ENCODE data around the gene ZNF324.
"Not testable (repeated sequence)": the region's sequence is repeated elsewhere in the genome, so short reads cannot be mapped to it uniquely, and the experiment has no call there.

Gene ZNF324

GRCh38 chr19:58477871-58478270 lies 11.0 kb downstream of the ZNF324 start:
- DNase-seq = no peak
- Mint-ChIP-seq H3K9me3 (no peaks in the 10 kb centered on the region), H3K36me3 (ENCODE audit: low read depth) (peaks cover 46% of the 10 kb centered on the region), H3K27ac (peak overlapping the region; percentile 99), H3K27me3 (no peaks in the 10 kb centered on the region), H3K4me3 (no peak overlapping the region), H3K4me1 (ENCODE audit: low read depth) (peaks cover 27% of the 10 kb centered on the region)

DNA sequence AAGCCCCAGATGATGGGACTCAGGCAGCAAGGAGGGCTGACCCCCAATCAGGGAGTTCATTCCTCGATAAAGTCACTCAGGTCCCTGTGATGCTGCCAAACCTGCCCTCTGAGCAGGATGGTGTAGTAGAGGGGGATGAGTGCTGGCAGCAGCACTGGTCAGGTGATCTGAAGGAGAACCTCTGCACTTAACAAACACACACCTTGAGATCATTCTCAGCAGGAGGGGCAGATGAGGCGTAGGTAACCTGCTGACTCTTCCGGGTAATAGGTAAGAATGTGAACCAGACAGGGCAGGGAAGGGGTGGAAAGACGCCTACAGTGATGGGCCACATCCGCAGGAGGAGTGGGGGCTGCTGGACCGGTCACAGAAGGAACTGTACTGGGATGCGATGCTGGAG lies 12.4 kb downstream of the ZNF324 start:
- Mint-ChIP-seq H3K36me3 (ENCODE audit: low read depth) (peaks cover 36% of the 10 kb centered on the region), H3K27me3 (no peaks in the 10 kb centered on the region), H3K4me1 (ENCODE audit: low read depth) (peaks cover 25% of the 10 kb centered on the region), H3K9me3 (no peaks in the 10 kb centered on the region), H3K4me3 (no peak overlapping the region), H3K27ac (peak overlapping the region; percentile 56)
- DNase-seq = no peak

DNA sequence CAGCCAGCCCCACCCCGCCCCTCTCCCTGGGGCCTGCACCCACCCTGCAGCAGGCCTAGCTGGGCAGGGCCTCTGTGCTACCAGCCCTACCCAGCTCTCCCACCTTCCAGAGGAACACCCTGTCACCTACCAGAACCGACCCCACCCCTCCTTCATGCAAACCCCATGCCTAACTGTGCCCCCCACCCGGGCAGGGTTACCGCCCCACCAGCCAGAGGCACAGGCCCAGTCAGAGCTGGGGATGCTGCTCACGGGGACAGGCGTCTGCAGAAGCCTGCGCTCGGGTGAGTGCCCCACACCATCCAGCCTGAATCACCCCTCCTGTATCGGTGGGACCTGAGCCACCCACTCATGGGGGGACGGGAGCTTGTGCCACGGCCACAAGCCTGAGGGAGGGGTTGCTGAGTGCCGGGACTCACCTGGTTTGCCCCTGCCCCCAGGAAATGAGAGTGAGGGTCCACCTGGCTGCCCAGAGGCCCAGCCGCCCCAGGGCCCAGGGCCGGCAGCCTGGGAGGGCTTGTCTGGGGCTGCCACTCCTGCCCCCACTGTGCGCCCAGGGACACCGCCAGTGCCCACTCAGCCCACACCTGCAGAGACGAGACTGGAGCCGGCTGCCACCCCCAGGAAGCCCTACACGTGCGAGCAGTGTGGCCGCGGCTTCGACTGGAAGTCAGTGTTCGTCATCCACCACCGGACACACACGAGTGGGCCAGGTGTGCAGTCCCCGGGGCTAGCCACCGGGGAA lies 13.0 kb downstream of the ZNF324 start:
- H3K4me3 Mint-ChIP-seq = no peak overlapping the region
- no peaks in the 10 kb centered on the region for H3K27me3 Mint-ChIP-seq
- H3K4me1 Mint-ChIP-seq (ENCODE audit: low read depth) = peaks cover 19% of the 10 kb centered on the region
- no peaks in the 10 kb centered on the region for H3K9me3 Mint-ChIP-seq
- no peak overlapping the region for H3K27ac Mint-ChIP-seq
- peaks cover 36% of the 10 kb centered on the region for H3K36me3 Mint-ChIP-seq (ENCODE audit: low read depth)
- DNase-seq = no peak

DNA sequence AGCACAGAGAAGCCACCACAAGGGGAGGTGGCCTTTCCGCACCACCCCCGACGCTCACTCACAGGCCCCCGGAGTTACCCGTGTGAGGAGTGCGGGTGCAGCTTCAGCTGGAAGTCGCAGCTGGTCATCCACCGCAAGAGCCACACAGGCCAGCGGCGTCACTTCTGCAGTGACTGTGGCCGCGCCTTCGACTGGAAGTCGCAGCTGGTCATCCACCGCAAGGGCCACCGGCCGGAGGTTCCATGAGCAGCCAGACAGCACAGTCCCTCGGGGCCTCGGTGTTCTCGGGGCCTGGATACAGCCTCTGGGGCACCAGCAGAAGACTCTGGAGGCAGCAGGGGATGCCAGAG lies 13.6 kb downstream of the ZNF324 start:
- Mint-ChIP-seq H3K27ac (no peak overlapping the region), H3K4me1 (ENCODE audit: low read depth) (peaks cover 14% of the 10 kb centered on the region), H3K27me3 (no peaks in the 10 kb centered on the region)

DNA sequence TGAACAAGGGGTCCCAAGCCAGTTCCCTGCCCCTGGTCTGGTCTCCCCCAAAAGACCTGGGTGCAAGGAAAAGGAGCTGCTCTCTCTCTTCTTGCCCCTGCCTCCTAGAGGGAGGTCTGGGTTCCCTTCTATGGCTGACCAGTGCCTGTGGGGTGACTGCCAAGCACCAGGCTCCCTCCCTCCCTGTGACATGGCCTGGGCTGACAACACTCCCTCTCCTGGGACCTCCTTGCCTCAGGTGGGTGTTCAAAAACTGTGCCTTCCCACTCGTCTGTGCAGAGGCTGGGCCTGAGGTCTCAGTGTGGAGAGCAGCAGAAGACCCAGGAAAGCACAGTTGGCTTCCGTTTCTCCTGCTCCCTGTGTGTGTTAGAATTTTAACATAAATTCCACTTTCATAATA lies 14.0 kb downstream of the ZNF324 start:
- DNase-seq = no peak
- Mint-ChIP-seq H3K4me1 (ENCODE audit: low read depth) (peaks cover 11% of the 10 kb centered on the region), H3K27ac (no peak overlapping the region), H3K27me3 (no peaks in the 10 kb centered on the region), H3K9me3 (no peaks in the 10 kb centered on the region), H3K4me3 (no peak overlapping the region), H3K36me3 (ENCODE audit: low read depth) (peaks cover 36% of the 10 kb centered on the region)

More for the DNA sequence above, 13.6 kb downstream of the ZNF324 start:
- DNase-seq = no peak
- H3K9me3 Mint-ChIP-seq = no peaks in the 10 kb centered on the region
- H3K4me3 Mint-ChIP-seq = no peak overlapping the region
- peaks cover 36% of the 10 kb centered on the region for H3K36me3 Mint-ChIP-seq (ENCODE audit: low read depth)

- Mint-ChIP-seq H3K9me3 (no peaks in the 10 kb centered on the region), H3K27ac (no peak overlapping the region), H3K4me3 (no peak overlapping the region), H3K36me3 (ENCODE audit: low read depth) (peaks cover 39% of the 10 kb centered on the region), H3K27me3 (no peaks in the 10 kb centered on the region), H3K4me1 (ENCODE audit: low read depth) (peaks cover 2% of the 10 kb centered on the region)
- no peak for DNase-seq
Measured at GRCh38 chr19:58482372-58482771, 15.5 kb downstream of the ZNF324 start.

GRCh38 chr19:58483776-58484175 lies 16.9 kb downstream of the ZNF324 start:
- no peak overlapping the region for H3K4me3 Mint-ChIP-seq
- H3K27ac Mint-ChIP-seq = no peak overlapping the region
- peaks cover 34% of the 10 kb centered on the region for H3K36me3 Mint-ChIP-seq (ENCODE audit: low read depth)
- no peaks in the 10 kb centered on the region for H3K9me3 Mint-ChIP-seq
- H3K27me3 Mint-ChIP-seq = no peaks in the 10 kb centered on the region
- peaks cover 7% of the 10 kb centered on the region for H3K4me1 Mint-ChIP-seq (ENCODE audit: low read depth)
- DNase-seq = no peak

- peaks cover 13% of the 10 kb centered on the region for H3K4me1 Mint-ChIP-seq (ENCODE audit: low read depth)
- H3K9me3 Mint-ChIP-seq, DNase-seq, H3K27ac Mint-ChIP-seq, H3K4me3 Mint-ChIP-seq, H3K27me3 Mint-ChIP-seq: not testable (repeated sequence)
- H3K36me3 Mint-ChIP-seq (ENCODE audit: low read depth) = peaks cover 28% of the 10 kb centered on the region
Measured at GRCh38 chr19:58484349-58484748, 17.5 kb downstream of the ZNF324 start.

DNA sequence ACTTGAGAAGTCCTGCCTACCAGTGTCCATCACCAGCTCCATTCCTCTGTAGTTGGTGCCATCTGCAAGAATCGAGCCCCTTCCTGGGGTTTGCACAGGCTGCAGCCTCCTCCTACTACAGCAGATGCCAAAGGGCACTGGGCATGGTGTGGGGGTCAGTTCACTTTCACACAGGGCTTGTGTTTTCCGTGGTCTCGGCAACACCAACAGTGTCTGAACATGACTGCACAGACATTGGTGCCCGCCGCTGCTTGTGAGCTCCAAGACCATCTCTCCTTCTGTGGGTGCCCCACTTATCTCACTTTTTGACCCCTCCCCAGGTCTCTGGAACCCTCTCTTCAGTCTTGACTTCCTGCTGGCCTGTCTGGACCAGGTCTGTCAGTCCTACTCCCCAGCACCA lies 24.5 kb downstream of the ZNF324 start:
- Mint-ChIP-seq H3K27ac (no peak overlapping the region), H3K27me3 (no peaks in the 10 kb centered on the region), H3K4me1 (ENCODE audit: low read depth) (peaks cover 30% of the 10 kb centered on the region), H3K36me3 (ENCODE audit: low read depth) (peaks cover 19% of the 10 kb centered on the region), H3K4me3 (no peak overlapping the region), H3K9me3 (no peaks in the 10 kb centered on the region)
- DNase-seq = no peak

GRCh38 chr19:58492265-58492664 lies 25.4 kb downstream of the ZNF324 start:
- H3K9me3 Mint-ChIP-seq = no peaks in the 10 kb centered on the region

DNA sequence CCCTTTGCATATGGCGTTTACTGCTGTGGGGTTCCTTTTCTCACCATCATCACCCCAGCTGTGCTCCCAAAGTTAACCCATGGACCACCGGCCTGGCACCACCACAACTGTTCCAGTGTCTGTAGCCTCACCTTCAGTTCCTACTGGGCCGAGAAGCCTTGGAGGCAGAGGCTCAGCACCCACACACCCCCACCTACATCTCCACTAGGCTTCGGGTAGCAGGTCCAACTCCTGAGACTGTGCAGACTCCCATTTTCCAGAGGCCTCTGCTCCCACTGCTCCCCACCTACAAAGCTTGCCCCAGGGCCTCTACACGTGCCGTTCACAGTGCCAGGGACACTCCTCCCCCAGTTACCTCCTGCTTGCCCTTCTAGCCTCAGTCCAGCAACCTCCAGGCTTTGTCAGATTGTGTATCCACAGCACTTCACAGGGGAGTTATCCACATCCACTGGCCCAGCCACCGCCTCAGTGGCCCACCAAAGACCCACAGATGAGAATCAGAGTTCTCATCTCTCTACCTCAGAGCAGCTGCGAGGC lies 30.8 kb downstream of the ZNF324 start:
- DNase-seq = no peak
- Mint-ChIP-seq H3K4me1 (ENCODE audit: low read depth) (peaks cover 33% of the 10 kb centered on the region), H3K27ac (peak overlapping the region; percentile 47), H3K9me3 (peaks cover 5% of the 10 kb centered on the region), H3K36me3 (ENCODE audit: low read depth) (peaks cover 18% of the 10 kb centered on the region), H3K27me3 (no peaks in the 10 kb centered on the region), H3K4me3 (peak overlapping the region; percentile 89)

More at GRCh38 chr19:58492265-58492664, 25.4 kb downstream of the ZNF324 start:
- Mint-ChIP-seq H3K27me3 (no peaks in the 10 kb centered on the region), H3K4me1 (ENCODE audit: low read depth) (peaks cover 32% of the 10 kb centered on the region), H3K4me3 (no peak overlapping the region), H3K27ac (no peak overlapping the region), H3K36me3 (ENCODE audit: low read depth) (peaks cover 22% of the 10 kb centered on the region)
- DNase-seq = no peak

GRCh38 chr19:58498316-58499020 lies 31.6 kb downstream of the ZNF324 start:
- peaks cover 5% of the 10 kb centered on the region for H3K9me3 Mint-ChIP-seq
- H3K36me3 Mint-ChIP-seq (ENCODE audit: low read depth) = peaks cover 18% of the 10 kb centered on the region
- no peak for DNase-seq
- H3K4me3 Mint-ChIP-seq = peak overlapping the region; percentile 89
- peaks cover 33% of the 10 kb centered on the region for H3K4me1 Mint-ChIP-seq (ENCODE audit: low read depth)
- peak overlapping the region; percentile 91 for H3K27ac Mint-ChIP-seq
- H3K27me3 Mint-ChIP-seq = no peaks in the 10 kb centered on the region

DNA sequence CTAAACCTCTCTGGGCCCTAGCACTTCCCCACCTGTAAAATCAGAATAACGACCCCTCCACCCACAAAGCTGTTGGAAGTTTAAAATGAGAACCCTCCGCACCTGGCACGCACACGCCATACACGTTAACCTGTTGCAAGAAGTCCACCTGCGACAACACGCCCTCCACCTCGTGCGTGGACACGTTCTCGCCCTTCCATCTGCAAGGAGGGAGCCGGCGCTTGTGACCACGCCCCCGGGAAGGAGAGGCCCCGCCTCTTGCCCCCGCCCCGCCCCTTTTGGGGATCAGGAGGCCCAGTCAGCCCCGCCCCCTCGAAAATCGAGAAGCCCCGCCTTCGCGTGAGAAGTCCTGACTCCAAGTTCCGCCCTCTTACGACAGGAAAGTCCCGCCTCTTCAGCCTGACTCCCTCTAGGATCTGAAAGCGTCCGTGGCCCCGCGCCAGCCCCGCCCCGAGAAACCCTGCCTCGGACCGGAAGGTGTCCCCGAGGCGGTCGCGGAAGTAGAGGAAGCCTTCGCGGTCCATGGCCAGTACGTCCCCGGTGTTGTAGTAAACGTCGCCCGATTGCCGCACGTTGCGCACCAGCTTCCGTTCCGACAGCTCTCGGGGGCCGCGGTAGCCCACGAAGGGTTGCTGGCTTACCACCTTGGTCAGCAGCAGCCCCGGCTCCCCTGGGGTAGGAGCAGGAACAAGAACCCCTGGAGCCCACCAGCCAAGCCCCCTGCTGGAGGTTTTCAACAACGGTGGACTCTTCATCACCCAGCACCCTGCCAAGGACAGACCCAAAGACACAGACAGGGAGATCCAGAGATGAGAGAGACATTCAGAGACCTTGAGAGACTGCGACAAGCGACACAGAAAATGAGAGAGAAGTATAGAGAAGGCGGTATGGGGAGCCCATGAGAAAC lies 32.4 kb downstream of the ZNF324 start:
- H3K4me3 Mint-ChIP-seq = peak overlapping the region; percentile 89

DNA sequence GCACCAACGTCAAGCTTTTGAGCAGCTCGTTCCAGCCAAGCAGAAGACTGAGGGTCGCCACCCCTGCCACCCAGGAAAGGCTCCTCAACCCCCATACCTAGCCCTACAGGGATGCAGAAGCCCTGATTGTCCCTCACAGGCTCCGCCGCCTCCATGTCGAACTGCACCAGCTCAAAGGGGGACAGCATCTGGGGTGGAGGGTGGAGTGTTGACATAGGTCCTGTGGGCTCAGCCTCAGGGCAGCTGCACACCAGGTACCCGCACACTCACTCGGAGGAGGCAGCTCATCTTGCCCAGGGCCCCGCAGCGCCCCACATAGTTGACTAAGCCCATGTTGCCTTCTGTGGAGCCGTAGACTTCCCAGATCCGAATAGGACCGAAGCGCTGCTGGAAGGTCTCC lies 33.4 kb downstream of the ZNF324 start:
- H3K27ac Mint-ChIP-seq = peak overlapping the region; percentile 57
- peak overlapping the region; percentile 89 for H3K4me3 Mint-ChIP-seq
- H3K4me1 Mint-ChIP-seq (ENCODE audit: low read depth) = peaks cover 30% of the 10 kb centered on the region
- peaks cover 6% of the 10 kb centered on the region for H3K9me3 Mint-ChIP-seq
- no peaks in the 10 kb centered on the region for H3K27me3 Mint-ChIP-seq
- no peak for DNase-seq
- H3K36me3 Mint-ChIP-seq (ENCODE audit: low read depth) = peaks cover 15% of the 10 kb centered on the region

More for the DNA sequence above, 32.4 kb downstream of the ZNF324 start:
- H3K27ac Mint-ChIP-seq = peak overlapping the region; percentile 91
- DNase-seq = peak; percentile 98
- H3K36me3 Mint-ChIP-seq (ENCODE audit: low read depth) = peaks cover 18% of the 10 kb centered on the region
- peaks cover 33% of the 10 kb centered on the region for H3K4me1 Mint-ChIP-seq (ENCODE audit: low read depth)
- H3K9me3 Mint-ChIP-seq = peaks cover 6% of the 10 kb centered on the region
- H3K27me3 Mint-ChIP-seq = no peaks in the 10 kb centered on the region

All from activated T-cell treated with anti-CD3 and anti-CD28 coated beads, Interleukin-2, amount 50 U/mL, for 24 hours (primary cell).